RWPE1 (cell line): ENCODE results near the gene PLEKHJ1.

Experiments
- CTCF ChIA-PET: fragments of 350-600 bp; sonication (Branson Sonifier 250); formaldehyde crosslinking; extraction: SDS; loops from one replicate; lab custom pipeline; 2021; lab: Yijun Ruan, JAX
- POLR2A ChIA-PET: fragments of 400-600 bp; formaldehyde crosslinking; extraction: SDS; loops from one replicate; lab custom pipeline; 2020; ENCODE audit warnings: antibody characterized with exemption; ENCODE audit not compliant: low non-redundant PET; lab: Yijun Ruan, JAX
- DNase-seq: peaks from one replicate; pipeline ENCODE4 v3.0.0; 2012; ENCODE audit warnings: low spot score
- H3K27ac ChIP-seq: fragments of 450-650 bp; 2 replicates; pipeline ENCODE4 v1.5.1; 2017
- CTCF ChIP-seq: fragments of 450-650 bp; conservative IDR thresholded peaks from 2 replicates; pipeline ENCODE4 v1.5.1; 2017; ENCODE audit warnings: low read depth, mild to moderate bottlenecking

PLEKHJ1 gene

GRCh38 chr19:2245273-2245672, 9.1 kb upstream of the PLEKHJ1 start:
- H3K27ac ChIP-seq: peak overlapping the region; percentile 68
- no peak for DNase-seq
- ChIA-PET POLR2A (no interaction called here), CTCF (no interaction called here)
- TF ChIP-seq CTCF: no peak

- peak overlapping the region; percentile 68 for H3K27ac ChIP-seq
- no peak for DNase-seq
- ChIA-PET POLR2A (no interaction called here), CTCF (no interaction called here)
- no peak for TF ChIP-seq CTCF
Measured at GRCh38 chr19:2244486-2244885, 8.4 kb upstream of the PLEKHJ1 start.

GRCh38 chr19:2244125-2244411, 7.9 kb upstream of the PLEKHJ1 start:
- no peak for TF ChIP-seq CTCF
- DNase-seq: no peak
- H3K27ac ChIP-seq: peak overlapping the region; percentile 68
- ChIA-PET CTCF (no interaction called here), POLR2A (no interaction called here)

GRCh38 chr19:2243274-2244124, 7.4 kb upstream of the PLEKHJ1 start:
- peak overlapping the region; percentile 68 for H3K27ac ChIP-seq
- ChIA-PET CTCF (no interaction called here), POLR2A (no interaction called here)
- no peak for DNase-seq
- no peak for TF ChIP-seq CTCF

GRCh38 chr19:2242816-2243215, 6.7 kb upstream of the PLEKHJ1 start:
- TF ChIP-seq CTCF: no peak
- CTCF ChIA-PET: no interaction called here
- no peak for DNase-seq
- H3K27ac ChIP-seq: peak overlapping the region; percentile 68
- POLR2A ChIA-PET: no interaction called here

GRCh38 chr19:2242092-2242537, 6.0 kb upstream of the PLEKHJ1 start:
- CTCF ChIA-PET: no interaction called here
- POLR2A ChIA-PET: no interaction called here
- no peak for TF ChIP-seq CTCF
- DNase-seq: no peak
- H3K27ac ChIP-seq: peak overlapping the region; percentile 68
